Upper lobe of left lung (tissue), 4 donors: ENCODE data around the gene C7.

Source experiments
- CTCF ChIP-seq, 6 experiments: fragments of 450-650 bp in 4 of 6; fragments of 200-600 bp in 2 of 6; sonication (generic) in 2 of 6; IDR thresholded peaks; one replicate each; pipeline ENCODE4 v1.5.1; 2016 to 2019; ENCODE audit warnings: antibody characterized with exemption in 6 of 6
- EP300 ChIP-seq, 4 donors: sonication (generic); formaldehyde crosslinking; IDR thresholded peaks; one replicate each; pipeline ENCODE4 v1.5.1; 2017; ENCODE audit warnings: antibody characterized with exemption in 4 of 4, control low read depth in 2 of 4
- POLR2A ChIP-seq, 4 donors: fragments of 450-650 bp; IDR thresholded peaks; one replicate each; pipeline ENCODE4 v1.5.1; 2016 to 2017; ENCODE audit warnings: antibody characterized with exemption in 4 of 4, mild to moderate bottlenecking in 2 of 4
- POLR2AphosphoS5 ChIP-seq, 2 donors: sonication (generic); formaldehyde crosslinking; IDR thresholded peaks; one replicate each; pipeline ENCODE4 v1.5.1; 2017; ENCODE audit warnings: antibody characterized with exemption in 2 of 2

DNA sequence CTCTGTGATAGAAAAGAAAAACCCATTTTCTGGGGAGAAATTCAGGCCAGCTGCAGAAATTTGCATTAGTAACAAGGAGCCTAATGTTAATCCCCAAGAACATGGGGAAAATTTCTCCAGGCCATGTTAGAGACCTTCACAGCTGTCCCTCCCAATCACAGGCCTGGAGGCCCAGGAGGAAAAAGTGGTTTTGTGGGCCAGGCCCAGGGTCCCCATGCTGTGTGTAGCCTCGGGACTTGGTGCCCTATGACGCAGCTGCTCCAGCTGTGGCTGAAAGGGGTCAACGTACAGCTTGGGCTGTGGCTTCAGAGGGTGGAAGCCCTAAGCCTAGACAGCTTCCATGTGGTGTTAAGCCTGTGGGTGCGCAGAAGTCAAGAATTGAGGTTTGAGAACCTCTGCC is 27.0 kb upstream of the C7 start:
- TF ChIP-seq POLR2AphosphoS5 (IDR thresholded peaks at IDR 0.05): no peak
- no peak for TF ChIP-seq CTCF (IDR thresholded peaks at IDR 0.05)
- TF ChIP-seq POLR2A (IDR thresholded peaks at IDR 0.05): no peak
- no peak for TF ChIP-seq EP300 (IDR thresholded peaks at IDR 0.05)
